Measurements from ENCODE around the gene BIK.

DNA sequence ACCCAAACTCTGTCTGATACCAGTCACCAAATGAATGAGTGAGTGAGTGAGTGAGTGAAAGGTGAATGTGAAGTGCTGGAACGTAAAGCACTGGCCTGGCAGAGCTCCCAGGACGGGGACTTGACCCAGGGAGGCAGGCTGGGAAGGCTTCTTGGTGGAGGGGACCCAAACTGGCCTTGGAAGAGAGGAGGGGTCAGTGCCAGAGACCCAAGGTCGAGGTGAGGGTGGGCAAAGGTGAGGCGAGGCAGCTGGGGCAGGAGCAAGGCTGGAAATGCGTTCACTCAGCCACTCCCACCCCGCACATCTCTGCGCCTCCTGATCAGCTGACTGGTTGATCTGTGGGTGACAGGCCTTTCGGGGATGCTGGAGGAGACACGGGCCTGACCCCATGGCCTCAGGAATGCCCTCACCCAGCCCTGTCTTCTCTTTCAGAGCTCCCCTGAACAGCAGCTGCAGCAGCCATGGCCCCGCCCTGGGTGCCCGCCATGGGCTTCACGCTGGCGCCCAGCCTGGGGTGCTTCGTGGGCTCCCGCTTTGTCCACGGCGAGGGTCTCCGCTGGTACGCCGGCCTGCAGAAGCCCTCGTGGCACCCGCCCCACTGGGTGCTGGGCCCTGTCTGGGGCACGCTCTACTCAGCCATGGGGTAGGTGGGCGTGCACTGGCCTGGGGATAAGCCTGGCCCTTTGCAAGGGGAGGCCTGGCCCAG, 48.4 kb downstream of the BIK start:
- TF ChIP-seq, protein P1, sequence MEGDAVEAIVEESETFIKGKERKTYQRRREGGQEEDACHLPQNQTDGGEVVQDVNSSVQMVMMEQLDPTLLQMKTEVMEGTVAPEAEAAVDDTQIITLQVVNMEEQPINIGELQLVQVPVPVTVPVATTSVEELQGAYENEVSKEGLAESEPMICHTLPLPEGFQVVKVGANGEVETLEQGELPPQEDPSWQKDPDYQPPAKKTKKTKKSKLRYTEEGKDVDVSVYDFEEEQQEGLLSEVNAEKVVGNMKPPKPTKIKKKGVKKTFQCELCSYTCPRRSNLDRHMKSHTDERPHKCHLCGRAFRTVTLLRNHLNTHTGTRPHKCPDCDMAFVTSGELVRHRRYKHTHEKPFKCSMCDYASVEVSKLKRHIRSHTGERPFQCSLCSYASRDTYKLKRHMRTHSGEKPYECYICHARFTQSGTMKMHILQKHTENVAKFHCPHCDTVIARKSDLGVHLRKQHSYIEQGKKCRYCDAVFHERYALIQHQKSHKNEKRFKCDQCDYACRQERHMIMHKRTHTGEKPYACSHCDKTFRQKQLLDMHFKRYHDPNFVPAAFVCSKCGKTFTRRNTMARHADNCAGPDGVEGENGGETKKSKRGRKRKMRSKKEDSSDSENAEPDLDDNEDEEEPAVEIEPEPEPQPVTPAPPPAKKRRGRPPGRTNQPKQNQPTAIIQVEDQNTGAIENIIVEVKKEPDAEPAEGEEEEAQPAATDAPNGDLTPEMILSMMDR (IDR thresholded peaks at IDR 0.05 in 8 of 11, conservative IDR thresholded peaks at IDR 0.05 in 3 of 11) = no peak
- TF ChIP-seq POLR2A (IDR thresholded peaks at IDR 0.05) = no peak

All from spleen (tissue), 7 donors.